ENCODE measurements around the gene MN1.

MN1 gene

DNA sequence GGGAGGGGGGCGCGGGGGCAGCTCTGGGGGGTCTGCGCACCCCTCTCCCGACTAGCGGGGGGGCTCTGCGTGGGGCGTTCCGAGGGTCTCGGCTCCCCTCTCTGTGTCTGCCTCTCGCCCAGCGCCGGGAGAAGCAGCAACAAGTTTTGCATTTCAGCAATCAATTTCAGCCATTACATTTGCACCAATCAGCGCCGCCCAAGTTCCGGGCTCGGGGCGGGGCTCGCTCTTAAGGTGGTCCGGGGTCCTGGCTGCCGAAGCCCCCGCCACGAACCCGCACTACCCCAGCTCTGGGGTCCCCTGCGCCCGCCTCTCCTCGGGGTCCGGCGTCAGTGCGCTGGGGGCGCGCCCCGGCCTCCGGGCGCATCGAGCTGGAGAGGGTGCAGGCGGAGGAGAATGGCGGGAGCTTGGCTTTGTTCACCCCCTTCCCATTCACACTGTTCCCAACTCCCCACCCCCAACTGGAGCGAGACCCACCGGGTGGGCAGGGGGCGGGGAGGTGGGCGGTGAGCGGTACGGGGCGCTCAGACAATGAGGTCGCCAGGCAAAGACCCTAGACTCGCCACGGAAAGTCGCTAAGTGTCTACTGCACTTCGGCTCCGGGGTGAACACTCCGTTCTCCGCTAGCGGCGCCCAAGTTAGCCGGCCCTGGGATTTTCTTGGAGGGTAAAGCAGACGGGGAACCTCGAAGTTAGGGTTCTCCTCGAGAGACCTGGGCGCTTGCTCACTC lies at the start of gene MN1:
MN1 (minus strand) TSS at position 141 of the 730 bp plus-strand sequence. CDS start 1,213 bp downstream, outside the sequence.
- Histone ChIP-seq H3K4me3 (peak within 1 kb of the TSS; percentile 62 to 83 (median 77)), H3K27ac (peak within 1 kb of the TSS in 20 of 21 experiments; percentile 60 to 93 (median 84))

DNA sequence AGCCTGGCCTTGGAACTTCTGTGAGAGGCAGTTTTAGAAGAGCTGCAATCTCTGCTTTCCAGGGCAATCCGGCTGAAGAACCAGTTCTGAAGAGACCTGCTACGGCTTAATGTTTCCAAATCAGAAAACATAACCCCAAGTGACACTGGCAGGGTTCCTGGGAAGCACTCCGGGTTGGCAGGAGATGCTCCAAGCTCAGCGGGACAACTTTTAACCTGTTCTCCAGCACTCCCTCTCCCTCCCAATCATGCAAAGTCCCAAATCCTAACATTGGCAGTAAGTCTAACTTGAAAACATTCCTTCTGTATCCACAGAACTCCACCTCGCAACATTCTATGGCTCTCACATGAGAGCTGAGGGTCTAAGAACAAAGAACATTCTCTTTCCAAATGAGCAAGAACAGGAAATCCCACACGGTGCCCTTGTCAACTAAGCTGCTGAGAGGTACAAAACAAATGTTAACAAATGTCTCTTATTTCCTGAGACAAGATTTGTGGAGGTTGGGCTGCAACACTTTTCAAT lies 48.5 kb upstream of the MN1 start:
- peak overlapping the region in 9 of 21 experiments; percentile 9 to 52 (median 15) for H3K27ac ChIP-seq
- H3K4me3 ChIP-seq: no peak overlapping the region

DNA sequence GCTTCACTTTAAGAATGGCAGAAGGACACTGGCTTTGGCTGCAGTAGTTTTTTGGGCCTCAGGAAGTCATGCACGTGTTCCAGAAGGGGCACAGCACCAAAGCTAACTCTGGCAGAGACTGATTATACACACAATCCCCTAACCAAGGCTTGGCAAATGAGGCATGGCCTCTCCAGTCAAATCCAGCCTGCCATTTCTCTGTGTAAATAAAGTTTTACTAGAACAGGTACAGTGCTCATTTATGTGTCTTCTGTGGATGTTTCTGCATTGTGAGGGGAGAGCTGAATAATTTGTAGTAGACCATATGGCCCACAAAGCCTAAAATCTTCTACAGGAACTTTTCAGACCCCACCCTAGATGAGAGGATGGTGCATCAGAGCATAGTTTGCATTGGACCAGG lies 46.4 kb upstream of the MN1 start:
- no peak overlapping the region for H3K4me3 ChIP-seq

DNA sequence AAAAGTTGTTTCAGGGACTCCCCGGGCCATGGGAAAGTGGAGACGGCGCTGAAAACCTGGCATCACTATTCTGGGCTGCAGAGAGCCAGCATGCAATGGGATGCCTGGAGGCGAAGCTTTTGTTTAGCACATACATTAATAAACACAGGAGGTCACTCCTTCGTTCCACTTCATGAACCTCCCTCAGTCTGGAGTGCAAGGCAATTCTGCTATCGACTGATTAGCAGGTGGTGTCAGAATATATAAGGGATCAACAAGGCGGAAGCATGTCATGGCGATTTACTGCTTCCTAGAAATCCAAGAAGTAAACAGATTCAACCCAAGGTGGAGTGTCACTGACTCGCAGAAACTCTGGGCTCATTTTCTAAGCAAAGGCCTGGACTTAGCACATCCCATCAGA lies 45.4 kb upstream of the MN1 start:
- Histone ChIP-seq H3K4me3 (no peak overlapping the region), H3K27ac (no peak overlapping the region)

More for the DNA sequence above, 46.4 kb upstream of the MN1 start:
- H3K27ac ChIP-seq: no peak overlapping the region

DNA sequence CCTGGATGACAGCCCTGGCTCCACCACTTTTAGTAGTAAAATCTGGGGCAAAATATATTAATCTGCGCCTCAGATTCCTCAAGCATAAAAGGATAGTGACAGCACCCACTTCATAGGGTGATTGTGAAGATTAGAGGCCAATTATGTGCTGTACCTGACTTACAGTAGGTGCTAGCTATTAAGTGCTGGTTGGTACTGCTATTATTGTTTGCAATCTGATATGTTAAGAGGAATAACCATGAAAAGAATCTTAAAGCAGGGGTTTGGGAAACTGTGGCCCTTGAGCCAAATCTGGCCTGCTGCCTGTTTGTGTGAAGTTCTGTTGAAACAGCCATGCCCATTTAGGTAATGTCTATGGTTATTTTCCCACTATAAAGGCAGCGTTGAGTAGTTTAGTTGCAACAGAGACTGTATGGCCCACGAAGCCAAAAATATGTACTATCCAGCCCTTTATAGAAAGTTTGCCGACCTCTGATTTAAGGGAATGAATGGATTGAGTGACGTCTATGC lies 44.7 kb upstream of the MN1 start:
- Histone ChIP-seq H3K4me3 (no peak overlapping the region), H3K27ac (no peak overlapping the region)

DNA sequence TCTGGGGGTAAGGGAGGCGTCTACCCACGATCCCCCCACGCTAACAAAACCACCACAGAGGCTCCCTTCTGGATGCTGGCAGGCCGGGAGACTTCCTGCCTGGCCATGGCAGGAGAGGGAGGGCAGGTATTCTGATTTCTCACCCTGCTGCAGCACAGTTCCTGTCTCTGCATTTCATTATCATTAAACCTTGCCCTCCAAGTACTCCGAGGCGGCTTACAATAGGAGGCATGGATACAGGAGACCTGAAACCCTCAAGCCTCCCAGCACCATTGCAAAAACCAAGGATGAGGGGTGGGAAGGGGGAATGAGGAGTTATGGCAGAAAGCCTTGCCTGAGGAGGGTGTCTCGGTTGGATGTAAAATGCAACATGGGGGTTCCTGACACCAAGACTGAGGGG lies 44.1 kb upstream of the MN1 start:
- H3K27ac ChIP-seq: no peak overlapping the region
- H3K4me3 ChIP-seq: no peak overlapping the region

DNA sequence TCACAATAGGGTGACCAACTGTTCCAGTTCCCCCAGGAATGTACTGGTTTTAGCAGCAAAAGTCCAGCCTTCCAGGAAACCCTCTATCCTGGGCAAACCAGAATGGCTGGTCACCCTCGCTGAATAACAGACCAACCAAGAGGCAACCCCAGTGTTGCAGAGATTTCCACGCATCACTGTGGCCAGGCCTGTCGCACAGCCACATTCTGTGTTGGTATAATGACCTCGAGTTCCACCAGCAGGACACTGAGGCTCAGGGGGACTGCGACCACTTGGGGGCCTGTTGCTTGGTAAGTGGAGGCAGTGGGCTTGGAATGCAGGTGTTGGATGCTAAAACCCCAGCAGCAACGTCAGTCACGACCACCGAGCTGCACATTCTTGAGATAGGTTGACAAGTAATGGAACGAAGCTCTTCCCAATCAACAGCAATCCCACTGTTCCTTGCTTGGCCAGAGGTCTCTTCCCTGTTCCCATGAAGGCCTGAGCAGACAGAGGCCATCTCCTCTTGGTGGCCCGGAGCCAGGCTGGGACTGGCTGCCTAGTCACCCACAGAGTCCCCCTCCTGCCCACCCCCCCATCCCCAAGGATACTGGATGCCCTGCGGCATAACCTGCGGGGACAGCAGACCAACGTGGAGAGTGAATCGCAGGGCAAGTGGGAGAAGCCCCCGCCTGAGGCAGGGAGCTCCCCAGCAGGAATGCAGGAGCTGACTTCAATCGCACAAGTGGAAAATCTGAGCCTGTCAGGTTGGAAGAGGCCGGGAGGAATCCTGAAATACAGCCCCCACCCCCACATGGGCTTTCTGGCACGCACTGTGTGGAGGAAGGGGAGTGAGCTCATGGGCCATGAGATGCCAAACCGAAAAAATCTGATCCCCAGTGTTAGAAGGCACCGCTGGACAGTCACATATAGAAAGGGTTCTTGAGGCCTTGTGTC lies 43.4 kb upstream of the MN1 start:
- Histone ChIP-seq H3K4me3 (no peak overlapping the region), H3K27ac (no peak overlapping the region)

DNA sequence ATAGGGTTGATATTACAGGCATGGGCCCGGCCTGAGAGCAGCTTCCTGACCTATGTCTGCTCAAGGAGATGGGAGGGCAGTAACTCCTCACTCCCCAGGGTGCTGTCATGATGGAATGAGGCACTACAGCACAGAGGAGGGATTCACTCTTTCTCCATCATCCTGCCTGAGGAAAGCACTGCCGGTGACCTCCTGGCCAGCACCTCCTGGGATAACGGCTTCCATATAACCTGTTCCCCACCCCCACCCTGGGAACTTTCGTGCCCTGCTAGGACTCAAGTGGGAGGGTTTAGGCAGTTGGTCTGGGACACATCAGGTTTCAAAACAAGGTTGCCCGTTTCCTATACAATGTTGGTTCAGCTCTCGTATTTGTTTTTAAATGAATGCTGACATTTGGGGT lies 42.7 kb upstream of the MN1 start:
- no peak overlapping the region for H3K27ac ChIP-seq

DNA sequence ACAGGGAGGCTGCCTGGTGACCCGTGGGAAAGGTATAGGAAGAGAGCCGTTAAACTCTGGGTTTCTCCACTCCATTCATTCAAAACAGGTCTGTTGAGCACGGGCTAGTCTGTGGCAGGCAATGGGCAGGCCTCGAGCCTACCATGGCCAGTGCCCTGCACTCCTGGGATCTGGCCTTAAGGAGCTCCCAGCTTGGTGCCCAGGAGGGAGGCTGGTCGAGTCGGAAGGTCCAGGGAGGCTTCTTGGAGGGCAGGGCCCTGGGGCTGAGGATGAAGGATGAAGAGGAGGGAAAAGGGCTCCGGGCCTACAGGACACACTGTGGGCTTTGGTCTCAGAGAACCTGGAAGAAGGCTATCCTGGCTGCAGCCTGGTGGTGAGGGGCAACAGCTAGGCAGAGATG lies 41.9 kb upstream of the MN1 start:
- Histone ChIP-seq H3K4me3 (no peak overlapping the region), H3K27ac (peak overlapping the region in 6 of 21 experiments; percentile 5 to 61 (median 38))

More for the DNA sequence above, 42.7 kb upstream of the MN1 start:
- no peak overlapping the region for H3K4me3 ChIP-seq

DNA sequence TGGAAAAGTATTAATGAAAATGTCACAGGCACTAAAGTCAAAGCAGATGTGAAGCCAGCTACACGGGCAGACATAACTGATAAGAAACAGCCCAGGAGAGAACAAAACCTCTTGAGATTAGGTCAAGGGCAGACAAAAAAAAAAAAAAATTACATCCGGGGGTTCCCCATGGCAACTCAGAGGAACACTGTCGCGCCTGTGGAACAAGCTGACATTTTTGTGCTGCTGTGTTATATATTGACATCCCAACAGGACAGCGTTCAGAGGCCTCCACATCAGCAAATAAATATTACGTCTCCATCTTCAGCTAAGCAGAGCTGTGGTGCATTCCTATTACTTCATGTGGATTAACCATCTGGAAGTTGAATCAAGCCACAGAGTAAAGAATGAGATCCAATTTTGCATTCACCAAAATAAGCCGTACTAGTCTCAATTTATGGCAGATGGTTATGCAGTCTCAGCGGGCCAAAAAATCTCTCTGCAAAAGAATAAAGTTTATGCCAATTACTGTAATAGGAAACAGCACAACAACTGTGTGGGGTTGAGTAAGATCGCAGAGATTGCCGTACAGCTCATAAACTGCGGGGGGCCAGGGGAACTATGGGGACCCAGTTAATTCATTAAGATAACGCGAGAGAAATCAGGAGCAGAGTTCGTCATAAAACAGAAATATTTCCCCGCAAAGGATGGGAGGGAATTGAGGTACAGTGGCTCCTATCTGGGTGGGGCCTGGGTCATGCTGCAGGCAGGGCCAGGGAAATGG lies 41.3 kb upstream of the MN1 start:
- peak overlapping the region in 8 of 21 experiments; percentile 5 to 61 (median 42) for H3K27ac ChIP-seq
- no peak overlapping the region for H3K4me3 ChIP-seq

DNA sequence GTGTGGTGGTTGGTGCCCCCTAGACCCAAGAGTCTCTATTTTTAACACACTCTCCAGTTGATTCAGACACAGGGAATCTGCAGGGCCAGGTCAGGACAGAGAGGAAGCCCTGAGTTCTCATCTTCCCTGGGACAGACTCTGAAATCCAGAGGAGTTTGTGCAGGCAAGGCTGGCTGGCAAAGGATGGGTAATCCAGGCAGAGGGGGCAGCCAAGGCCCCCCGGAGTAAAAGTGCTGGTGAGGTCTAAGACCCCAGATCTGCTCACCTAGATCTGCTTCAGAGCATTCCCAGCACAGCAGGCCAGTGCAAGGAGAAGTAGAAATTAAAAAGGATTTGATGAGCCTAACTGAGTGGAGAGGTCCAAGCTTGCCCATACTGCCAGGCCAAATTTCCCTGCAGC lies 40.6 kb upstream of the MN1 start:
- peak overlapping the region in 6 of 21 experiments; percentile 19 to 48 (median 39) for H3K27ac ChIP-seq
- H3K4me3 ChIP-seq: no peak overlapping the region

DNA sequence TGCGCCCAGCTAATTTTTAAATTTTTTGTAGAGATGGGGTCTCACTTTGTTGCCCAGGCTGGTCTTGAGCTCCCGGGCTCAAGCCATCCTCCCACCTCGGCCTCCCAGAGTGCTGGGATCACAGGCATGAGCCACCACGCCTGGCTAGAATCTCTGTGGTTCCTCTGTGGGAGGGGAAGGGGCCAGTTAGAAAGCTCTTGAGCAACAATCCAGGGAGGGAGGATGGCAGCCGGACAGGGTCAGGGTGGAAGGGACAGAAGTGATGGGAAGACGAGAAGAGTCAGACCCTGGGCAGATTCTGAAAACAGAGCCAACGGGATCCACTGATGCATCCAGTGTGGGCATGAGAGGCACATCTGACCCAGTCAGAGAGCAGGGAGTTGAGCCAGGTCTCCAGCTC lies 38.9 kb upstream of the MN1 start:
- Histone ChIP-seq H3K27ac (no peak overlapping the region), H3K4me3 (no peak overlapping the region)

DNA sequence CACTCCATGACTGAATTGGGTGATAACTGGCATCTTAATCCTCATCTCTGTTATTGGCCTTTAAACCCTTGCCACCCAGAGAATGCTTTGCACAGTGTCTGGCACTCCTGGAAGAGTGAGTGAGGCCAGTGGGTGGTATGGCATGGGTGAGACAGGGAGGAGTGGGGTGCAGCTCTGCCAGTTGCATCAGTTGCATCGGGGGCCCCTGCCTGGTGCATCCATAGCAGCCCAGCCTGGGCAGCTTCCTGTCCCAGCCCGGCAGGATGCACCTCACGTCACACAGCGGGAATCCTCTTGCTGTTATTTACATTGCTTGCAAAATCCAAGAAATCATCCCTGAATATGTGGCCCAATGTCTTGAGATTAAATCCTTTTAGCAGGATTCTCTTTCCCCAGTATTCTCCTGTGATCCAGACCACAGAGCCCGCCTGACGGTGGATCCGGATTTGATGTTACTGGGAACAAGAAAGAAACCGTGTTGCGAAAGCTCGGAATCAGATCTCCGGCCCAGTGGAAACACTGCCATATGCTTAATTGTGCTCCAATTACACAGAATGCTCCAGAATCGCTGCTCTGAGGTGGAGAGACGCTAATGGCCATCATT lies 37.6 kb upstream of the MN1 start:
- H3K27ac ChIP-seq: no peak overlapping the region
- no peak overlapping the region for H3K4me3 ChIP-seq

DNA sequence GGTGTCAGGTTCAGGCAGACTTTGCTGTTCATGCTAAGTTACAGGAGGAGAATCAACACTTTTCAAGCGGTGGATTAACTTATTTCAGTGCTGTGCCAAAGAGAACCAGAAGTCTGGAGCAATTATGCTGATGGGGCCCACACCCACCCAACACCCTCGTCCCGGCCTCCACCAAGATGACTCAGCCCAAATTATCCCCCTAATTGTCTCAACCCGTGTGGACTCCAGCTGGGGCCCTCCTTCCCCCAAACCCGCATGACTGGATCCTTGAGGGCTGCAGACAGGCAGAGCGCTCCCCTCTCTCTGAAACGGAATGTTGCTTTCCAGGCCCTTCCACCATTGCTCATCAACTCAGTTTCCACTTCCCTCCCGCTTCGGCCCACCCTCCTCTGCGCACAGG lies 34.6 kb upstream of the MN1 start:
- peak overlapping the region in 4 of 21 experiments; percentile 13 to 44 (median 32) for H3K27ac ChIP-seq
- H3K4me3 ChIP-seq: no peak overlapping the region

DNA sequence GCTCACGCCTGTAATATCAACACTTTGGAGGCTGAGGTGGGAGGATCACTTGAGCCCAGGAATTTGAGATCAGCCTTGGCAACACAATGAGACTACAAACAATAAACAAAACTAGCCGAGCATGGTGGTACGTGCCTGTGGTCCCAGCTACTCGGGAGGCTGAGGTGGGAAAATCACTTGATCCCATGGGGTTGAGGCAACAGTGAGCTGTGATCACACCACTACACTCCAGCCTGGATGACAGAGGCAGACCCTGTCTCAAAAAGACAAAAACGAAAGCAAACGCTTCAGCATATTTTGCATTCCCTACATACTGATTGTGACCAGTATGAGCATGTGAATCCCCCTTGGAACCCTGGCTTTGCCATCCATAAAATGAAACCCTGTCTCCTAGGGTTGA lies 33.9 kb upstream of the MN1 start:
- Histone ChIP-seq H3K4me3 (no peak overlapping the region), H3K27ac (peak overlapping the region in 1 of 21 experiments; percentile 44)

DNA sequence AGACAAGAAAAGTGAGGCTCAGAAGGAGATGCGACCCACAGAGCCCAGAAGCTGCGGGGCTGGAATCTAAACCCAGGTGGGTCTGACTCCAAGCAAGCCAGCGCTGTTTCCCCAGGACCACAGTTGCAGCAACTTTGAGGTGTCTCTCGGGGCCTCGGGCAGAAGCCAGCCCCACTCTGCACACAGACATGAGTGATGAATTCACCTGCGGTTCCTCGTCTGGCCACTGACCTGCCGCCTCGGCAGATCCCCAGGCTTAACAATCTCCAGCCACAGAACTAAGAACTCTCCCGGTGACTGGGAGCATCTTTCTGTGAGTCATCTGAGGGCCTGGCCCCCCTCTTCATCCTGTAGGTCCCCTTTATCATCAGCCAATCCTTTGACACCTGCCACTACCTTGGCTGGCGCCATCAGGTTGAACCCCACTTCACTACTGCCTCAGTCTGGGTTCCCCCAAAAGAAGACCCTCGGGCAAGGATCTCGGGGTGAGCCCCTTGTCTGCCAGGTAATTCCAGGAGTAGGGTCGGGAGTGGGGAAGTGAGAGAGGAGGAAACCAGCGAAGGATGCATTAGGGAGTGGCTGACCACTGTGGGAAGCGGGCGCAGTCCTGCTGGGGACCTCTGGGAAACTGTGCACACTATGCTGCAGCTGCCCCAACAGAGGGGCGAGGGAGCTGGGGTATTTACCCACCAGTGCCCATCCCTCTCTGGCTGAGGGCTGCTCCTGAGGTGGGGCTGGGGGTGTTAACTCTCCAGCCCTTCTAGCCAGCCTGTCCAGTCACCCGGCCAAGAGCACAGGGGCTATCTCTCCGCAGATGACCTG lies 33.0 kb upstream of the MN1 start:
- no peak overlapping the region for H3K4me3 ChIP-seq
- no peak overlapping the region for H3K27ac ChIP-seq

DNA sequence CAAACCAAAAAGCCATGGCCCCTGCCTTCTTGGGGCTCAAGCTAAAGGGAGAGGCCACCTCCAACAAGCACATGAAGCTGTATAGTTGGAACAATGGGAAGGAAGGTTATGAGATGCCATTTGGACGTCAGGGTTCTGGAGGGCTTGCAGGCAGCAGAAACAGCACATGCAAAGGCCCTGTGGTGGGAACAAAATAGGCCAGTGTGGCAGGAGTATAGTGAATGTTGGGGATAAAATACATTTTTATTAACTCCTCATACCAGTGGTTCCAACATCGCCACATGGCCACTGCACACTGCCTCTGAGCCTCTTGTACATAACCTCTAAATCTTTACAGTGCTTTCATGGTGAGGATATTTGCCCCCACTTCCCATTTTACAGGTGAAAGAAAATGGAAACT lies 32.2 kb upstream of the MN1 start:
- Histone ChIP-seq H3K4me3 (no peak overlapping the region), H3K27ac (no peak overlapping the region)

DNA sequence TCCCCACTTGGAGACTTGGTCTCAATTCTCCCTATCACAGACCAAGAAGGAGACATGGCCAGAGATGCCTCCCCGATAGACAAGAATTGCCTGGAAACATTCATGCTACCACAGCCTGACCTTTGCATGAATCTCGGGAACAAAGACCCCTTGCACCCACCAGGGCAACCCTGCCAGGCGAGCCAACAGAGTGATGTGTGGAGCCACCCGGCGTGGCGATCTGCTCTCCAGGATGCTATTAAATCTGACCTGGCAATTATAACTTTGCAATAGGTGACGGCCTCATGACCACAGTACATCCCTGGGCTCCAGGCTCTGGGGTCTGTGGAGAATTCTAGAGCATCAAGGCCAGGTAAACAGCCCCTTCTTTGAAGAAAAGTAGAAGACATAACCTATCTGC lies 31.1 kb upstream of the MN1 start:
- no peak overlapping the region for H3K27ac ChIP-seq
- H3K4me3 ChIP-seq: no peak overlapping the region

Measured in skin epidermis (tissue), 12 donors.